DOHH2 (cell line): ENCODE data around the gene UBTD2.

ENCODE experiments used
- EZH2phosphoT487 ChIP-seq: fragments of 200-600 bp; sonication (generic); IDR thresholded peaks from 2 replicates; pipeline ENCODE4 v1.6.1; 2017; ENCODE audit warnings: borderline replicate concordance, mild to moderate bottlenecking, antibody characterized with exemption, low read length, moderate library complexity, mixed read lengths
- TF ChIP-seq, protein P1 (sequence below): fragments of 200-600 bp; sonication (generic); IDR thresholded peaks from one replicate; pipeline ENCODE4 v1.5.1; 2014; ENCODE audit warnings: antibody characterized with exemption, mild to moderate bottlenecking, low read depth, low read length; ENCODE audit not compliant: poor library complexity, severe bottlenecking

DNA sequence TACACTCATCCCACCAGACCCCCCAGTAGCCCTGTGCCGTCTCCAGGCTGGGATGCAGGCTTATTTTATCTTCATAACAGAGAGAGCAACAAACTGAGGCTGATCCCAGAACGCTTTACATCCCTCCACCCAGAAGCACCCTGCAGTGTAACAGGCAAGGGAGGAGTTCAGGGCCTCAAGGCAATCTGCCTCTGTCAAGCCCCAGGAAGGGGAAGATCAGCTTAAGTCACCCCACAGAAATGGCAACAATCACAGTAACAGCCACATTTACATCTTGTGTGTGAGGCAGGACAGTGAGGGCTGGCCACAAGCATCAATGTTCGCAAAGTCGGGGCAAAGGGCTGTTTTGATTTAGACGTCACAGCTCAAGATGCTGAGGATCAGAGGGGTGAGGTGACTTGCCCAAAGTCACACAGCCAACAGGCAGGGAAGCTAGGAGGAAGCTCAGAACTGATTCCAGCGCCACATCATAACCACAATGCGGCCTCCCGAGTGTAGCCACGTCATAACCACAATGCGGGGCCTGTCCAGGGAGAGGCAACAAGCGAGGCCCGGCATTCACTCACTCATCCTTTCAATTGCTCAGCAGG lies 109.9 kb downstream of the UBTD2 start:
- TF ChIP-seq EZH2phosphoT487 = no peak
- TF ChIP-seq, protein P1, sequence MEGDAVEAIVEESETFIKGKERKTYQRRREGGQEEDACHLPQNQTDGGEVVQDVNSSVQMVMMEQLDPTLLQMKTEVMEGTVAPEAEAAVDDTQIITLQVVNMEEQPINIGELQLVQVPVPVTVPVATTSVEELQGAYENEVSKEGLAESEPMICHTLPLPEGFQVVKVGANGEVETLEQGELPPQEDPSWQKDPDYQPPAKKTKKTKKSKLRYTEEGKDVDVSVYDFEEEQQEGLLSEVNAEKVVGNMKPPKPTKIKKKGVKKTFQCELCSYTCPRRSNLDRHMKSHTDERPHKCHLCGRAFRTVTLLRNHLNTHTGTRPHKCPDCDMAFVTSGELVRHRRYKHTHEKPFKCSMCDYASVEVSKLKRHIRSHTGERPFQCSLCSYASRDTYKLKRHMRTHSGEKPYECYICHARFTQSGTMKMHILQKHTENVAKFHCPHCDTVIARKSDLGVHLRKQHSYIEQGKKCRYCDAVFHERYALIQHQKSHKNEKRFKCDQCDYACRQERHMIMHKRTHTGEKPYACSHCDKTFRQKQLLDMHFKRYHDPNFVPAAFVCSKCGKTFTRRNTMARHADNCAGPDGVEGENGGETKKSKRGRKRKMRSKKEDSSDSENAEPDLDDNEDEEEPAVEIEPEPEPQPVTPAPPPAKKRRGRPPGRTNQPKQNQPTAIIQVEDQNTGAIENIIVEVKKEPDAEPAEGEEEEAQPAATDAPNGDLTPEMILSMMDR = no peak
